Renal pelvis (tissue), 4 donors: ENCODE results near the gene KCNA4. TPM values are rescaled to one million over a fixed set of nuclear protein-coding genes. Genes with fewer than 3 reads are reported as not detected.
"Not testable (repeated sequence)": the region's sequence is repeated elsewhere in the genome, so short reads cannot be mapped to it uniquely, and the experiment has no call there.

Experiments used
- DNase-seq: peaks from one replicate; pipeline ENCODE4 v3.0.0-alpha.2; 2013
- polyA plus RNA-seq, 3 donors: library from polyadenylated mRNA; unstranded; fragments of 120-200 nt; gene quantifications; one replicate each; pipeline ENCODE4 v1.2.1, GENCODE V29; 2013; ENCODE audit not compliant: insufficient read length in 3 of 3

KCNA4 gene
- polyA plus RNA-seq, 3 donors: 0.09 to 0.17 (median 0.12) TPM

- DNase-seq: no peak
Measured at GRCh38 chr11:30000986-30001750, 15.7 kb downstream of the KCNA4 start.

DNA sequence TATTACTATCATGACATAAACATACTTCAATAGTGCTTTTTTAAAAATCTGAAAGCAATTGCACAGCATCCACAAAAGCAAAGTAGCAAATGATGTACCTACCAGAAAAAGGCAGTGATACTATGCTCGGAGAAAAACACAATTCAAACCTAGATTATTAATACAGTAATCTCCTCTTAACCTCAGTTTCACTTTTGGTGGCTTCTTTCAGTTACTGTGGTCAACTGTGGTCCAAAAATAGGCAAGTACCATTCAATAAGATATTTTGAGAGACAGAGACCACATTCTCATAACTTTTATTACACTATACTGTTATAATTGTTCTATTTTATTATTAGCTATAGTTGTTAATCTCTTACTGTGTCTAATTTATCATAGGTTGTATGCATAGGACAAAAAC is 20.8 kb downstream of the KCNA4 start:
- no peak for DNase-seq

GRCh38 chr11:29989174-29989970 is 27.5 kb downstream of the KCNA4 start:
- DNase-seq: no peak

DNA sequence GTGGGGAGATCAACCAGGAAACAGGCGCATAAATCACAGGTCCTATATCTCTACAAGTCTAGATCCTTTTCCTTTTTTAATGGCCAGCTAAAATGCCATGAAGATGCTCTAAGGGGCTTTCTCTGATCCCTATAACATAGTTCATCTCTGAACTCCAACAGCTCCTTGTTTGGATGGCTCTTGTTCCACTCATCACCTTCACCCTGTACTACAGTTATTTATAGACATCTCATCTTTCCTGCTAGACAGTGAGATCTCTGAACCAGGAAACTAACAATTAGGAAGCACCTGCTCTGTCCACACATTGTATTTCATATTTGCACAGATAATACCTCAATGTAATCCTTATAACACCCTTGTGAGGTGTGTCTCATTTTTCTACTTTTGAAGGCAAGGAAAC is 31.6 kb downstream of the KCNA4 start:
- no peak for DNase-seq

DNA sequence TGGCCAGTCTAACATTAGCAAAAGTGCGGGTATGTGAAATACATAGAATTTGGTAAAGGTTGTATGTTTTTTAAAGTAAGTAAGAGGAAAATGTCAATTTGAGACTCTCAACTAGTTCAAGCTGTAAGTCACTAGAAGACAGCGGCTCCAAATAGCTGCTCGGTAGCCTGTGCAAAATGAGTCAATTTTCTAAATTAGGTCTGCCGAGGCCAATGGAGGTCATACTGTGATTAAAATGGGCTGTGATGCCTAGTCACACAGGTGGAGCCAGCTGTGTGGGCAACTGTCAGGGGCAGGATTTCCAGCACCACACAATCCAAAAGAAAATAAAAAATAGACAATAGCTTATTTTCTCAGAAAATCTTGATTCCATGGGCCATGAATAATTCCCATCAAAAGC is 32.3 kb downstream of the KCNA4 start:
- DNase-seq: no peak

- no peak for DNase-seq
Measured at GRCh38 chr11:29978549-29978948, 38.3 kb downstream of the KCNA4 start.

DNA sequence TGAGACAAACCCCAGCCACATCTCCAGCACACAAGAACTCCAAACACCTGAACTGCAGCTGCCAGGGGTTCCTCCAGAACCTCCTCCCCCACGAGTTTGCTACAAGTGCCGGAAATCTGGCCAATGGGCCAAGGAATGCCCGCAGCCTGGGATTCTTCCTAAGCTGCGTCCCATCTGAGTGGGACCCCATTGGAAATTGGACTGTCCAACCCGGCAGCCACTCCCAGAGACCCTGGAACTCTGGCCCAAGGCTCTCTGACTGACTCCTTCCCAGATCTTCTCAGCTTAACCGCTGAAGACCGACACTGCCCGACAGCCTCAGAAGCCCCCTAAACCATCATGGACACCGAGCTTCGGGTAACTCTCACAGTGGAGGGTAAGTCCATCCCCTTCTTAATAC is 41.2 kb downstream of the KCNA4 start:
- DNase-seq: not testable (repeated sequence)

GRCh38 chr11:29963796-29964195 is 53.0 kb downstream of the KCNA4 start:
- no peak for DNase-seq

DNA sequence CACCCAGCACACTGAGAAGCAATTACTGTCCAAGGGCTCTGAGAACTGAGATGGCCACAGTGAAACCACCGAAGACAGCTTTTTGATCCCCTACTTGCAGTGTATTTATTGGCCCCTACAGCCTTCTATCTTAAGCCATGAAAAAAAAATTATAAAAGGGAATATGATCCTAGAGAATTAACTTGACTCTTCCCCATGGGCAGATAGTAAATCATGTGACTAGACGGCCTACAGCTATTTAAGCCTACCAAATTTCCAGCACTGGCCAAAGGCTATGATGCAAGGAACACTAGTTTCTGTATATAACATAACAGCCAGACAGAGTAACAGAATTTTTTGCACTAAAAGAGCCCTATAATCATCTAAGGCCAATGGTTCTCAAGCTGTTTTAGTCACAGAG is 53.8 kb downstream of the KCNA4 start:
- DNase-seq: no peak

- no peak for DNase-seq
Measured at GRCh38 chr11:29962243-29962642, 54.6 kb downstream of the KCNA4 start.

Other genes with a start within 250 kb of the KCNA4 start
- not detected for gene FSHB, start 214.0 kb upstream of the KCNA4 start, polyA plus RNA-seq